ENCODE data around the gene LZIC.

DNA sequence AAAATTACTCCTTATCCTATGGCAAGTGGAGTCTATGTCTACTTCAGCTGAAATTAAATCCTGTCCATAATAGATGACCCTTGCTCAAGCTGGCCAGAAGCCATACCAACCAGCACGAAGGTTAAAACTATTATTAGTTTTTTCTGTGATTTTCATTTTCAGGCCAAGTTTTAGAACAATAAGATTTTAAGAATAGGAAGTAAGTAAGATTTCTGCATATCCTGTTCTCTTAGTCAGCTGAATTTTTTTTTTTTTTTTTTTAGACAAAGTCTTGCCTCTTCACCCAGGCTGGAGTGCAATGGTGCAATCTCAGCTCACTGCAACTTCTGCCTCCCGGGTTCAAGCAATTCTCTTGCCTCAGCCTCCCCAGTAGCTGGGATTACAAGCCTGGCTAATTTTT, 47.8 kb upstream of the LZIC start:
- TF ChIP-seq, protein P1, sequence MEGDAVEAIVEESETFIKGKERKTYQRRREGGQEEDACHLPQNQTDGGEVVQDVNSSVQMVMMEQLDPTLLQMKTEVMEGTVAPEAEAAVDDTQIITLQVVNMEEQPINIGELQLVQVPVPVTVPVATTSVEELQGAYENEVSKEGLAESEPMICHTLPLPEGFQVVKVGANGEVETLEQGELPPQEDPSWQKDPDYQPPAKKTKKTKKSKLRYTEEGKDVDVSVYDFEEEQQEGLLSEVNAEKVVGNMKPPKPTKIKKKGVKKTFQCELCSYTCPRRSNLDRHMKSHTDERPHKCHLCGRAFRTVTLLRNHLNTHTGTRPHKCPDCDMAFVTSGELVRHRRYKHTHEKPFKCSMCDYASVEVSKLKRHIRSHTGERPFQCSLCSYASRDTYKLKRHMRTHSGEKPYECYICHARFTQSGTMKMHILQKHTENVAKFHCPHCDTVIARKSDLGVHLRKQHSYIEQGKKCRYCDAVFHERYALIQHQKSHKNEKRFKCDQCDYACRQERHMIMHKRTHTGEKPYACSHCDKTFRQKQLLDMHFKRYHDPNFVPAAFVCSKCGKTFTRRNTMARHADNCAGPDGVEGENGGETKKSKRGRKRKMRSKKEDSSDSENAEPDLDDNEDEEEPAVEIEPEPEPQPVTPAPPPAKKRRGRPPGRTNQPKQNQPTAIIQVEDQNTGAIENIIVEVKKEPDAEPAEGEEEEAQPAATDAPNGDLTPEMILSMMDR (conservative IDR thresholded peaks at IDR 0.05 in 1 of 2, IDR thresholded peaks at IDR 0.05 in 1 of 2; ENCODE audit: extremely low read depth in 1 of 2, insufficient read depth in 1 of 2, low read depth in 1 of 2, low read length in 2 of 2), result no peak
- TF ChIP-seq EZH2 (IDR thresholded peaks at IDR 0.05; ENCODE audit: borderline replicate concordance, low read length), result no peak

Measured in mammary epithelial cell (primary cell).